ENCODE measurements around the gene PLCL1.

GRCh38 chr2:197888321-197888720 lies 83.9 kb downstream of the PLCL1 start:
- TF ChIP-seq, protein P1, sequence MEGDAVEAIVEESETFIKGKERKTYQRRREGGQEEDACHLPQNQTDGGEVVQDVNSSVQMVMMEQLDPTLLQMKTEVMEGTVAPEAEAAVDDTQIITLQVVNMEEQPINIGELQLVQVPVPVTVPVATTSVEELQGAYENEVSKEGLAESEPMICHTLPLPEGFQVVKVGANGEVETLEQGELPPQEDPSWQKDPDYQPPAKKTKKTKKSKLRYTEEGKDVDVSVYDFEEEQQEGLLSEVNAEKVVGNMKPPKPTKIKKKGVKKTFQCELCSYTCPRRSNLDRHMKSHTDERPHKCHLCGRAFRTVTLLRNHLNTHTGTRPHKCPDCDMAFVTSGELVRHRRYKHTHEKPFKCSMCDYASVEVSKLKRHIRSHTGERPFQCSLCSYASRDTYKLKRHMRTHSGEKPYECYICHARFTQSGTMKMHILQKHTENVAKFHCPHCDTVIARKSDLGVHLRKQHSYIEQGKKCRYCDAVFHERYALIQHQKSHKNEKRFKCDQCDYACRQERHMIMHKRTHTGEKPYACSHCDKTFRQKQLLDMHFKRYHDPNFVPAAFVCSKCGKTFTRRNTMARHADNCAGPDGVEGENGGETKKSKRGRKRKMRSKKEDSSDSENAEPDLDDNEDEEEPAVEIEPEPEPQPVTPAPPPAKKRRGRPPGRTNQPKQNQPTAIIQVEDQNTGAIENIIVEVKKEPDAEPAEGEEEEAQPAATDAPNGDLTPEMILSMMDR (IDR thresholded peaks at IDR 0.05; ENCODE audit: low read length): no peak
- TF ChIP-seq EZH2 (IDR thresholded peaks at IDR 0.05; ENCODE audit: borderline replicate concordance, low read length): no peak
